Stomach (tissue), 9 donors: Measurements from ENCODE around the gene WSB2. TPM values are rescaled to one million over a fixed set of nuclear protein-coding genes. Genes with fewer than 3 reads are reported as not detected.

ENCODE experiments used
- DNase-seq, 2 donors: peaks; one replicate each; pipeline versions ENCODE4 v3.0.0 to v3.0.0-alpha.2; 2013 to 2019
- H3K27ac ChIP-seq, 5 donors: fragments of 200-600 bp in 4 of 5; sonication (generic) in 4 of 5; one replicate each; pipeline ENCODE4 v1.5.1; 2013 to 2019; ENCODE audit warnings: mild to moderate bottlenecking in 1 of 5, moderate library complexity in 1 of 5
- H3K27me3 ChIP-seq, 3 donors: fragments of 200-600 bp; sonication (generic); one replicate each; pipeline ENCODE4 v1.5.1; 2017 to 2019; ENCODE audit warnings: mixed run types in 1 of 3
- H3K36me3 ChIP-seq, 4 donors: fragments of 200-600 bp; sonication (generic); 1 replicate in 3 of 4; 2 replicates in 1 of 4; pipeline ENCODE4 v1.5.1; 2016 to 2019
- H3K4me1 ChIP-seq, 4 donors: fragments of 200-600 bp; sonication (generic); one replicate each; pipeline ENCODE4 v1.5.1; 2016 to 2019
- H3K4me3 ChIP-seq, 4 donors: fragments of 200-600 bp; sonication (generic) in 3 of 4; one replicate each; pipeline ENCODE4 v1.5.1; 2016 to 2019; ENCODE audit warnings: mild to moderate bottlenecking in 1 of 4
- H3K9me3 ChIP-seq, 4 donors: fragments of 200-600 bp; sonication (generic); one replicate each; pipeline ENCODE4 v1.5.1; 2016 to 2019
- EP300 ChIP-seq: sonication (generic); formaldehyde crosslinking; IDR thresholded peaks from one replicate; pipeline ENCODE4 v1.6.1; 2017; ENCODE audit warnings: antibody characterized with exemption
- POLR2A ChIP-seq, 4 donors: fragments of 450-650 bp; IDR thresholded peaks; one replicate each; pipeline ENCODE4 v1.6.1; 2016; ENCODE audit warnings: antibody characterized with exemption in 4 of 4, control low read depth in 2 of 4, mild to moderate bottlenecking in 1 of 4, moderate library complexity in 1 of 4
- POLR2AphosphoS5 ChIP-seq, 3 donors: sonication (generic); formaldehyde crosslinking; IDR thresholded peaks; one replicate each; pipeline ENCODE4 v1.6.1; 2016; ENCODE audit warnings: antibody characterized with exemption in 3 of 3
- WGBS, 5 donors: extraction: QIAGEN DNeasy Blood & Tissue Kit in 3 of 5; methylation state at CpG; one replicate each; pipeline versions ENCODE4 v1.1.5 to v1.1.7; 2013 to 2018; 5-methylcytosine and 5-hydroxymethylcytosine counted together
- intact Hi-C: fragments of 100-400 bp; cut with DNase I; formaldehyde crosslinking; loops from one replicate; pipeline ENCODE4 v1.15.1; 2023; ENCODE audit warnings: low total_unique reads
- polyA plus RNA-seq, 3 donors: library from polyadenylated mRNA; stranded (reverse); fragments of 200-250 nt; gene quantifications; one replicate each; pipeline ENCODE4 v1.2.3, GENCODE V29; 2013
- total RNA-seq, 5 donors: library from RNA; depleted of rRNA; stranded (reverse); fragments of >200 nt; gene quantifications; one replicate each; pipeline versions ENCODE4 v1.1.0 to v1.2.3, GENCODE V29; 2014 to 2016
- TF ChIP-seq, protein P1 (sequence below), 7 experiments: fragments of 450-650 bp in 4 of 7; fragments of 200-600 bp in 3 of 7; sonication (generic) in 3 of 7; IDR thresholded peaks; one replicate each; pipeline ENCODE4 v1.5.1; 2016 to 2019; ENCODE audit warnings: antibody characterized with exemption in 7 of 7, control low read depth in 2 of 7, mild to moderate bottlenecking in 1 of 7
- donor health status: healthy with polysubstance abuse.
- donor health status: Bipolar disorder and iron deficiency.
- donor health status: healthy.

WSB2 gene
- total and polyA plus RNA-seq, 8 donors = 32.4 to 110 (median 79.9) TPM

DNA sequence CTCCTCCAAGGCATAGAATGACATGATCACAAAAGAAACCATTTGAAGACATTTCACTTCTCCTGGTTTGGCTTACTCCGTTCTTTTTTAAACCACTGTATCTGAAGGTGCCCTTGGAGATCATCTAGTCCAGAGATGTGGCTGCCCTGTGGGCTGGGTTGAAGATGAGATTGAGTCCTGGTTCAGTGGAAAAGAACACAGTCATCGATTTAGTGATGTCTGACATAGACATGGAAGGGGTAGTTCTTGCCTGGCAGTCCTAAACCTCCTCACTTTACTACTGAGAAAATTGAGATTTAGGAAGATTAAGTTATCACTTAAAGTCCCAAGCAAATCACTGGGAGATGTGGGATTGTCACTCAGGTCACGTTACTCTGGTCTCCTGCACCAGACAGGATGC, 40.1 kb upstream of the WSB2 start:
- Histone ChIP-seq H3K27me3 (no peaks in the 10 kb centered on the region), H3K9me3 (no peaks in the 10 kb centered on the region), H3K4me3 (no peak overlapping the region), H3K4me1 (peaks cover 0 to 31% (median 26%) of the 10 kb centered on the region in 4 donors), H3K36me3 (no peaks in the 10 kb centered on the region), H3K27ac (no peak overlapping the region)
- 90 to 96% (median 94%) methylated on average over 3 of the region's 3 CpGs for WGBS, 5 donors
- no peak for DNase-seq
- intact Hi-C loops = no loop called here
- TF ChIP-seq, protein P1, sequence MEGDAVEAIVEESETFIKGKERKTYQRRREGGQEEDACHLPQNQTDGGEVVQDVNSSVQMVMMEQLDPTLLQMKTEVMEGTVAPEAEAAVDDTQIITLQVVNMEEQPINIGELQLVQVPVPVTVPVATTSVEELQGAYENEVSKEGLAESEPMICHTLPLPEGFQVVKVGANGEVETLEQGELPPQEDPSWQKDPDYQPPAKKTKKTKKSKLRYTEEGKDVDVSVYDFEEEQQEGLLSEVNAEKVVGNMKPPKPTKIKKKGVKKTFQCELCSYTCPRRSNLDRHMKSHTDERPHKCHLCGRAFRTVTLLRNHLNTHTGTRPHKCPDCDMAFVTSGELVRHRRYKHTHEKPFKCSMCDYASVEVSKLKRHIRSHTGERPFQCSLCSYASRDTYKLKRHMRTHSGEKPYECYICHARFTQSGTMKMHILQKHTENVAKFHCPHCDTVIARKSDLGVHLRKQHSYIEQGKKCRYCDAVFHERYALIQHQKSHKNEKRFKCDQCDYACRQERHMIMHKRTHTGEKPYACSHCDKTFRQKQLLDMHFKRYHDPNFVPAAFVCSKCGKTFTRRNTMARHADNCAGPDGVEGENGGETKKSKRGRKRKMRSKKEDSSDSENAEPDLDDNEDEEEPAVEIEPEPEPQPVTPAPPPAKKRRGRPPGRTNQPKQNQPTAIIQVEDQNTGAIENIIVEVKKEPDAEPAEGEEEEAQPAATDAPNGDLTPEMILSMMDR (IDR thresholded peaks at IDR 0.05) = no peak
- TF ChIP-seq POLR2A (IDR thresholded peaks at IDR 0.05) (no peak), EP300 (no peak), POLR2AphosphoS5 (IDR thresholded peaks at IDR 0.05) (no peak)

DNA sequence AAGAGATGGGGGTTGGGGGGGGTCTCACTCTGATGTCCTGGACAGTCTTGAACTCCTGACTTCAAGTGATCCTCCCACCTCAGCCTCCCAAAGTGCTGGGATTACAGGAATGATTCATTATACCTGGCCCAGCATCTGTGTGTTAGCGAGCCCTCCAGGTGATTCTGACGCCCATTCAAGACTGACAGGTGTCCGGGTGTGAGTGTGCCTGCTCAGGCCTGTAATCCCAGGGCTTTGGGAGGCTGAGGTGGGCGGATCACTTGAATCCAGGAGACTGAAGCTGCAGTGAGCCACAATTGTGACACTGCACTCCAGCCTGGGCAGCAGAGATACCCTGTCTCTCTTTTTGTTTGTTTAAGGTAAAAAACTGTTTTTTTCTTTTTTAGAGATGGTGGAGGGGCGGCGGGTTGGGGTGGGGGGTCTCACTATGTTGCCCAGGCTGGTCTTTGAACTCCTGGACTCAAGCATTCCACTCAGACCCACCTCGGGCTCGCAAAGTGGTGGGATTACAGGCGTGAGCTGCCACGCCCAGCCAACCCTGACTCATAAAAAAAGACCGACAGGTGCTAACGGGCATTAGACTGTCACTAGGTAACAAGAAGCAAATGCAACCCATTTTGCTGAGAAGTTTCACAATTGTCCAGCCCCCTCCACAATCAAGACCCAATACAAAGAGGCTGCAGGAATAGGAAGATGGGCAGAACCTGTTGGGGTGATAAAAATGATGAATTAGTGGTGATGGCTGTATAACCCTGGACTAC, 38.1 kb upstream of the WSB2 start:
- no peak for DNase-seq
- Histone ChIP-seq H3K4me1 (peaks cover 0 to 24% (median 19%) of the 10 kb centered on the region in 4 donors), H3K9me3 (no peaks in the 10 kb centered on the region), H3K27ac (no peak overlapping the region), H3K27me3 (no peaks in the 10 kb centered on the region), H3K4me3 (no peak overlapping the region), H3K36me3 (peaks cover 0 to 14% (median 9%) of the 10 kb centered on the region in 4 donors)
- intact Hi-C loops = no loop called here
- TF ChIP-seq EP300 (no peak), POLR2AphosphoS5 (IDR thresholded peaks at IDR 0.05) (no peak), POLR2A (IDR thresholded peaks at IDR 0.05) (no peak)
- TF ChIP-seq, protein P1 (IDR thresholded peaks at IDR 0.05) = no peak
- 68 to 90% (median 89%) methylated on average over 12 of the region's 12 CpGs for WGBS, 5 donors

DNA sequence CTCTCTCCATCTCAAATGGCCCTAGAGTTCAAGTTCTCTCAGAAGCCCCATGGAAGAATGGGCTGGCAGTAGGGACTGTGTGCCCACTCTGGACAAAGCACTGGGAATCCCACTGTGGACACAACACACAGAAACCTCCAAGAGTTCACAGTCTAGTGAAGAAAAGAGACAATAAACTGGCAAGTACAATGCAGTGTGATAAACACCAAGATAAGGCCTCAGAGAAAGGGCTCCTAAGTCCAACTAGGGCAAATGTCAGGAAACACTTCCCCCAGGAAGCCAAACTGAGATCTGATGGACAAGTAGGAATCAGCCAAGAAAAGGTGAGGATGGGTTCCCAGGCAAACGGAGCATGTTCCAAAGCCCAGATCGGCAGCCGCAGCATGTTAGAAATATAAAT, 37.4 kb upstream of the WSB2 start:
- Histone ChIP-seq H3K4me1 (peaks cover 0 to 22% (median 17%) of the 10 kb centered on the region in 4 donors), H3K4me3 (no peak overlapping the region), H3K36me3 (peaks cover 0 to 21% (median 9%) of the 10 kb centered on the region in 4 donors), H3K27me3 (no peaks in the 10 kb centered on the region), H3K9me3 (no peaks in the 10 kb centered on the region), H3K27ac (no peak overlapping the region)
- WGBS, 5 donors = 76 to 85% (median 79%) methylated on average over 3 of the region's 3 CpGs
- intact Hi-C loops = no loop called here
- no peak for DNase-seq
- TF ChIP-seq POLR2A (IDR thresholded peaks at IDR 0.05) = no peak
- no peak for TF ChIP-seq POLR2AphosphoS5 (IDR thresholded peaks at IDR 0.05)
- no peak for TF ChIP-seq EP300
- TF ChIP-seq, protein P1 (IDR thresholded peaks at IDR 0.05) = no peak

DNA sequence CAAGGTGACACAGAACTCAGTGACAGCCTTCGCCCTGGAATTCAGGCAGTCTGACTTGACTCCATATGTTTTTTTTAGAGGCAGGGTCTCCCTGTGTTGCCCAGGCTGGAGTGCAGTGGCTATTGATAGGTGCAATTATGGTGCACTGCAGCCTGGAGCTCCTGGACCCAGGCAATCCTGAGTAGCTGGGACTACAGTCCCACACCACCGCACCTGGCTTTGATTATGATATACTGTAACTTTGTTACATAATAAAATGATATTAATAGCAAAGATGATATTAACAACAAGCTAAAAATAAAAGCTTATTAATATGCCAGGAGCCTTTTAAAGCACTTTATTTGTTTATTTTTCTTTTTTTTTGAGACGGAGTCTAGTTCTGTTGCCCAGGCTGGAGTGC, 33.1 kb upstream of the WSB2 start:
- WGBS, 5 donors = 82 to 95% (median 92%) methylated on average over 3 of the region's 3 CpGs
- DNase-seq = no peak
- no peak overlapping the region for H3K4me3 ChIP-seq

More for the DNA sequence above, 33.1 kb upstream of the WSB2 start:
- intact Hi-C loops = no loop called here
- H3K27ac ChIP-seq = no peak overlapping the region
- no peak for TF ChIP-seq EP300
- TF ChIP-seq, protein P1 (IDR thresholded peaks at IDR 0.05) = no peak
- TF ChIP-seq POLR2A (IDR thresholded peaks at IDR 0.05) = no peak
- no peak for TF ChIP-seq POLR2AphosphoS5 (IDR thresholded peaks at IDR 0.05)
- peaks cover 0 to 60% (median 34%) of the 10 kb centered on the region in 4 donors for H3K36me3 ChIP-seq
- H3K4me1 ChIP-seq = peaks cover 0 to 8% (median 2%) of the 10 kb centered on the region in 4 donors
- H3K9me3 ChIP-seq = no peaks in the 10 kb centered on the region
- H3K27me3 ChIP-seq = no peaks in the 10 kb centered on the region
